ENCODE results near the gene LMO1.

Gene LMO1

GRCh38 chr11:8281266-8281665, 17.6 kb upstream of the LMO1 start:
- ChIA-PET POLR2A (no interaction called here), CTCF (no interaction called here)
- TF ChIP-seq CTCF (IDR thresholded peaks at IDR 0.05; ENCODE audit: insufficient read depth, low read length, missing control alignments) = no peak
- no peak overlapping the region for H3K4me3 ChIP-seq (ENCODE audit: low read depth, low read length)
- no peak for DNase-seq (ENCODE audit: low read depth, low spot score)

- CTCF ChIA-PET = interaction anchor here (1.0 to 4.4 kb wide), 2 partner anchors 13 to 85 kb away, joined by 3 to 28 read pairs; partner anchors contain the start of gene LMO1
- no peak for TF ChIP-seq CTCF (IDR thresholded peaks at IDR 0.05; ENCODE audit: insufficient read depth, low read length, missing control alignments)
- DNase-seq (ENCODE audit: low read depth, low spot score) = no peak
- POLR2A ChIA-PET = interaction anchor here (0.6 kb wide), 1 partner anchor 17 kb away, joined by 3 read pairs; no protein-coding TSS in a partner anchor
- H3K4me3 ChIP-seq (ENCODE audit: low read depth, low read length) = no peak overlapping the region
Measured at GRCh38 chr11:8277691-8278090, 14.0 kb upstream of the LMO1 start.

GRCh38 chr11:8276528-8276927, 12.8 kb upstream of the LMO1 start:
- TF ChIP-seq CTCF (IDR thresholded peaks at IDR 0.05; ENCODE audit: insufficient read depth, low read length, missing control alignments) = no peak
- no peak for DNase-seq (ENCODE audit: low read depth, low spot score)
- no peak overlapping the region for H3K4me3 ChIP-seq (ENCODE audit: low read depth, low read length)
- CTCF ChIA-PET = interaction anchor here (4.4 kb wide), 1 partner anchor 12 kb away, joined by 28 read pairs; the partner anchor contains the start of gene LMO1
- POLR2A ChIA-PET = no interaction called here

- no peak for TF ChIP-seq CTCF (IDR thresholded peaks at IDR 0.05; ENCODE audit: insufficient read depth, low read length, missing control alignments)
- H3K4me3 ChIP-seq (ENCODE audit: low read depth, low read length) = no peak overlapping the region
- CTCF ChIA-PET = interaction anchor here (2.9 kb wide), 1 partner anchor 9 kb away, joined by 17 read pairs; the partner anchor contains the start of gene LMO1
- POLR2A ChIA-PET = no interaction called here
- no peak for DNase-seq (ENCODE audit: low read depth, low spot score)
Measured at GRCh38 chr11:8273287-8273686, 9.6 kb upstream of the LMO1 start.

GRCh38 chr11:8271106-8271886, 7.6 kb upstream of the LMO1 start:
- ChIA-PET POLR2A (no interaction called here), CTCF (interaction anchor here (1.2 kb wide), 1 partner anchor 75 kb away, joined by 3 read pairs; no protein-coding TSS in a partner anchor)
- TF ChIP-seq CTCF (IDR thresholded peaks at IDR 0.05; ENCODE audit: insufficient read depth, low read length, missing control alignments) = no peak
- DNase-seq (ENCODE audit: low read depth, low spot score) = no peak
- no peak overlapping the region for H3K4me3 ChIP-seq (ENCODE audit: low read depth, low read length)

- ChIA-PET CTCF (interaction anchor here (1.3 kb wide), 1 partner anchor 50 kb away, joined by 3 read pairs; no protein-coding TSS in a partner anchor), POLR2A (no interaction called here)
- TF ChIP-seq CTCF (IDR thresholded peaks at IDR 0.05; ENCODE audit: insufficient read depth, low read length, missing control alignments) = no peak
- no peak for DNase-seq (ENCODE audit: low read depth, low spot score)
- no peak overlapping the region for H3K4me3 ChIP-seq (ENCODE audit: low read depth, low read length)
Measured at GRCh38 chr11:8269636-8270035, 6.0 kb upstream of the LMO1 start.
